ENCODE results near the gene PRR9.

Gene PRR9

DNA sequence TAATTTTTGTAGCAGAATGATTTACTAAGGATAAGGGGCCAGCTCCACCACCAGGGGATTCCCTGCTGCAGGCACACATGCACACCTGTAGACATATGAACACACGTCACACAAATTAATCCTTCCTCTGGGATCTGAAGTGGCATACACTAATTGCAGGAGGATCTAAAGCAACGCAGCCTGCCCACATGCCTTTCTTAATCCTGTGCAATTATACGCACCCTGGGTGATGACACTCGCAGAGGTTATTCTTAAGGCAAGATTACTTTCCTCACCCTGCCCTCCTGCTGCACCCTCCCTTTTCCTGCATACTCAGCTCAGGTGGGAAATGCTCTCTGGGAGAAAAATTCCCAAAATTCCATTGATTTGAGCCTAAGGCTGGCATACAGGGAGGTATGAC lies 34.6 kb downstream of the PRR9 start (continued):
- TF ChIP-seq, protein P1, sequence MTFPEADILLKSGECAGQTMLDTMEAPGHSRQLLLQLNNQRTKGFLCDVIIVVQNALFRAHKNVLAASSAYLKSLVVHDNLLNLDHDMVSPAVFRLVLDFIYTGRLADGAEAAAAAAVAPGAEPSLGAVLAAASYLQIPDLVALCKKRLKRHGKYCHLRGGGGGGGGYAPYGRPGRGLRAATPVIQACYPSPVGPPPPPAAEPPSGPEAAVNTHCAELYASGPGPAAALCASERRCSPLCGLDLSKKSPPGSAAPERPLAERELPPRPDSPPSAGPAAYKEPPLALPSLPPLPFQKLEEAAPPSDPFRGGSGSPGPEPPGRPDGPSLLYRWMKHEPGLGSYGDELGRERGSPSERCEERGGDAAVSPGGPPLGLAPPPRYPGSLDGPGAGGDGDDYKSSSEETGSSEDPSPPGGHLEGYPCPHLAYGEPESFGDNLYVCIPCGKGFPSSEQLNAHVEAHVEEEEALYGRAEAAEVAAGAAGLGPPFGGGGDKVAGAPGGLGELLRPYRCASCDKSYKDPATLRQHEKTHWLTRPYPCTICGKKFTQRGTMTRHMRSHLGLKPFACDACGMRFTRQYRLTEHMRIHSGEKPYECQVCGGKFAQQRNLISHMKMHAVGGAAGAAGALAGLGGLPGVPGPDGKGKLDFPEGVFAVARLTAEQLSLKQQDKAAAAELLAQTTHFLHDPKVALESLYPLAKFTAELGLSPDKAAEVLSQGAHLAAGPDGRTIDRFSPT (tag by site-specific recombination; IDR thresholded peaks at IDR 0.05) = no peak
- TF ChIP-seq TRIM28 (IDR thresholded peaks at IDR 0.05; ENCODE audit: borderline replicate concordance, low read length) (no peak), ZNF747 (tag by site-specific recombination; IDR thresholded peaks at IDR 0.05) (no peak), ZNF843 (tag by site-specific recombination; IDR thresholded peaks at IDR 0.05) (no peak), ZNF529 (tag by site-specific recombination; IDR thresholded peaks at IDR 0.05; ENCODE audit: insufficient replicate concordance) (no peak), YY2 (tag by site-specific recombination; IDR thresholded peaks at IDR 0.05) (no peak)
- TF ChIP-seq, protein P2, sequence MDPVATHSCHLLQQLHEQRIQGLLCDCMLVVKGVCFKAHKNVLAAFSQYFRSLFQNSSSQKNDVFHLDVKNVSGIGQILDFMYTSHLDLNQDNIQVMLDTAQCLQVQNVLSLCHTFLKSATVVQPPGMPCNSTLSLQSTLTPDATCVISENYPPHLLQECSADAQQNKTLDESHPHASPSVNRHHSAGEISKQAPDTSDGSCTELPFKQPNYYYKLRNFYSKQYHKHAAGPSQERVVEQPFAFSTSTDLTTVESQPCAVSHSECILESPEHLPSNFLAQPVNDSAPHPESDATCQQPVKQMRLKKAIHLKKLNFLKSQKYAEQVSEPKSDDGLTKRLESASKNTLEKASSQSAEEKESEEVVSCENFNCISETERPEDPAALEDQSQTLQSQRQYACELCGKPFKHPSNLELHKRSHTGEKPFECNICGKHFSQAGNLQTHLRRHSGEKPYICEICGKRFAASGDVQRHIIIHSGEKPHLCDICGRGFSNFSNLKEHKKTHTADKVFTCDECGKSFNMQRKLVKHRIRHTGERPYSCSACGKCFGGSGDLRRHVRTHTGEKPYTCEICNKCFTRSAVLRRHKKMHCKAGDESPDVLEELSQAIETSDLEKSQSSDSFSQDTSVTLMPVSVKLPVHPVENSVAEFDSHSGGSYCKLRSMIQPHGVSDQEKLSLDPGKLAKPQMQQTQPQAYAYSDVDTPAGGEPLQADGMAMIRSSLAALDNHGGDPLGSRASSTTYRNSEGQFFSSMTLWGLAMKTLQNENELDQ (tag by site-specific recombination; IDR thresholded peaks at IDR 0.05; ENCODE audit: low read depth) = no peak

DNA sequence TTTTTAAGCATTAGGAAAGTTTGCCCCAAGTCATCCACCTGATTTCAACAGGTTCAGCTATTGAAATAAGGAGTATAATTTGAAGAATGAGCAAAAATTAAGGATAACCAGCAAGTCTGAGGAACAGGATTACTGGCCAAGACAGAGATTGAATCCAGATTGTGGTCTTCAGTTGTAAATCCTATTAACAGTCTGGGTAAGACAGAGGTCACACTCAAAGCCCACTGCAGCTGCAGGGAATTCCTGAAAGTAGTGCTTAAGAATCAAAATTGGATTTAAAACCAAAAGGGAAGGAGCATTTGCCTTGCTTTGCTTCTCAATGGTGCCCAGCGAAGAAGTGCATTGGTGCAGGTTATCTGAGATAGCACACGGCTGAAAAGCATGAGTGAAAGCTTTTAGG lies 35.7 kb downstream of the PRR9 start:
- no peaks in the 10 kb centered on the region for H3K9me3 ChIP-seq (ENCODE audit: control insufficient read depth, insufficient read depth, low read depth, low read length)
- no peak overlapping the region for H3K4me3 ChIP-seq (ENCODE audit: low read depth, low read length)
- no peaks in the 10 kb centered on the region for H3K4me1 ChIP-seq (ENCODE audit: control insufficient read depth, insufficient read depth, low read length)
- H3K36me3 ChIP-seq (ENCODE audit: control insufficient read depth in 2 of 2, insufficient read depth in 1 of 2, low read length in 2 of 2) = no peaks in the 10 kb centered on the region
- ChIA-PET CTCF (interaction anchor here (1.3 to 1.6 kb wide), 2 partner anchors 24 to 36 kb away, joined by 3 to 8 read pairs; no protein-coding TSS in a partner anchor), POLR2A (no interaction called here)
- no peak overlapping the region for H3K27ac ChIP-seq (ENCODE audit: extremely low read depth, low read depth, low read length)
- TF ChIP-seq, protein P3, sequence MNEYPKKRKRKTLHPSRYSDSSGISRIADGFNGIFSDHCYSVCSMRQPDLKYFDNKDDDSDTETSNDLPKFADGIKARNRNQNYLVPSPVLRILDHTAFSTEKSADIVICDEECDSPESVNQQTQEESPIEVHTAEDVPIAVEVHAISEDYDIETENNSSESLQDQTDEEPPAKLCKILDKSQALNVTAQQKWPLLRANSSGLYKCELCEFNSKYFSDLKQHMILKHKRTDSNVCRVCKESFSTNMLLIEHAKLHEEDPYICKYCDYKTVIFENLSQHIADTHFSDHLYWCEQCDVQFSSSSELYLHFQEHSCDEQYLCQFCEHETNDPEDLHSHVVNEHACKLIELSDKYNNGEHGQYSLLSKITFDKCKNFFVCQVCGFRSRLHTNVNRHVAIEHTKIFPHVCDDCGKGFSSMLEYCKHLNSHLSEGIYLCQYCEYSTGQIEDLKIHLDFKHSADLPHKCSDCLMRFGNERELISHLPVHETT (tag by site-specific recombination; IDR thresholded peaks at IDR 0.05) = no peak
- no peak for TF ChIP-seq KLF1 (tag by site-specific recombination; IDR thresholded peaks at IDR 0.05)
- no peak for TF ChIP-seq ZNF76 (tag by site-specific recombination; IDR thresholded peaks at IDR 0.05; ENCODE audit: borderline replicate concordance, low read depth)
- no peak for TF ChIP-seq MEIS1 (CRISPR knock-in tag; IDR thresholded peaks at IDR 0.05; ENCODE audit: borderline replicate concordance)
- no peak for TF ChIP-seq EGR2 (tag by site-specific recombination; IDR thresholded peaks at IDR 0.05; ENCODE audit: low read depth)
- TF ChIP-seq, protein P4, sequence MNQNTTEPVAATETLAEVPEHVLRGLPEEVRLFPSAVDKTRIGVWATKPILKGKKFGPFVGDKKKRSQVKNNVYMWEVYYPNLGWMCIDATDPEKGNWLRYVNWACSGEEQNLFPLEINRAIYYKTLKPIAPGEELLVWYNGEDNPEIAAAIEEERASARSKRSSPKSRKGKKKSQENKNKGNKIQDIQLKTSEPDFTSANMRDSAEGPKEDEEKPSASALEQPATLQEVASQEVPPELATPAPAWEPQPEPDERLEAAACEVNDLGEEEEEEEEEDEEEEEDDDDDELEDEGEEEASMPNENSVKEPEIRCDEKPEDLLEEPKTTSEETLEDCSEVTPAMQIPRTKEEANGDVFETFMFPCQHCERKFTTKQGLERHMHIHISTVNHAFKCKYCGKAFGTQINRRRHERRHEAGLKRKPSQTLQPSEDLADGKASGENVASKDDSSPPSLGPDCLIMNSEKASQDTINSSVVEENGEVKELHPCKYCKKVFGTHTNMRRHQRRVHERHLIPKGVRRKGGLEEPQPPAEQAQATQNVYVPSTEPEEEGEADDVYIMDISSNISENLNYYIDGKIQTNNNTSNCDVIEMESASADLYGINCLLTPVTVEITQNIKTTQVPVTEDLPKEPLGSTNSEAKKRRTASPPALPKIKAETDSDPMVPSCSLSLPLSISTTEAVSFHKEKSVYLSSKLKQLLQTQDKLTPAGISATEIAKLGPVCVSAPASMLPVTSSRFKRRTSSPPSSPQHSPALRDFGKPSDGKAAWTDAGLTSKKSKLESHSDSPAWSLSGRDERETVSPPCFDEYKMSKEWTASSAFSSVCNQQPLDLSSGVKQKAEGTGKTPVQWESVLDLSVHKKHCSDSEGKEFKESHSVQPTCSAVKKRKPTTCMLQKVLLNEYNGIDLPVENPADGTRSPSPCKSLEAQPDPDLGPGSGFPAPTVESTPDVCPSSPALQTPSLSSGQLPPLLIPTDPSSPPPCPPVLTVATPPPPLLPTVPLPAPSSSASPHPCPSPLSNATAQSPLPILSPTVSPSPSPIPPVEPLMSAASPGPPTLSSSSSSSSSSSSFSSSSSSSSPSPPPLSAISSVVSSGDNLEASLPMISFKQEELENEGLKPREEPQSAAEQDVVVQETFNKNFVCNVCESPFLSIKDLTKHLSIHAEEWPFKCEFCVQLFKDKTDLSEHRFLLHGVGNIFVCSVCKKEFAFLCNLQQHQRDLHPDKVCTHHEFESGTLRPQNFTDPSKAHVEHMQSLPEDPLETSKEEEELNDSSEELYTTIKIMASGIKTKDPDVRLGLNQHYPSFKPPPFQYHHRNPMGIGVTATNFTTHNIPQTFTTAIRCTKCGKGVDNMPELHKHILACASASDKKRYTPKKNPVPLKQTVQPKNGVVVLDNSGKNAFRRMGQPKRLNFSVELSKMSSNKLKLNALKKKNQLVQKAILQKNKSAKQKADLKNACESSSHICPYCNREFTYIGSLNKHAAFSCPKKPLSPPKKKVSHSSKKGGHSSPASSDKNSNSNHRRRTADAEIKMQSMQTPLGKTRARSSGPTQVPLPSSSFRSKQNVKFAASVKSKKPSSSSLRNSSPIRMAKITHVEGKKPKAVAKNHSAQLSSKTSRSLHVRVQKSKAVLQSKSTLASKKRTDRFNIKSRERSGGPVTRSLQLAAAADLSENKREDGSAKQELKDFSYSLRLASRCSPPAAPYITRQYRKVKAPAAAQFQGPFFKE (tag by site-specific recombination; IDR thresholded peaks at IDR 0.05; ENCODE audit: borderline replicate concordance) = no peak
- no peak for TF ChIP-seq YY1 (tag by site-specific recombination; IDR thresholded peaks at IDR 0.05)
- TF ChIP-seq ZNF133 (tag by site-specific recombination; IDR thresholded peaks at IDR 0.05) = no peak
- TF ChIP-seq ZNF214 (tag by site-specific recombination; IDR thresholded peaks at IDR 0.05; ENCODE audit: borderline replicate concordance) = no peak
- no peak for TF ChIP-seq ZFP41 (tag by site-specific recombination; IDR thresholded peaks at IDR 0.05; ENCODE audit: borderline replicate concordance)
- TF ChIP-seq ZFHX2 (tag by site-specific recombination; conservative IDR thresholded peaks at IDR 0.05) = no peak
- no peak for TF ChIP-seq KLF7 (tag by site-specific recombination; IDR thresholded peaks at IDR 0.05; ENCODE audit: borderline replicate concordance)
- TF ChIP-seq ZNF677 (tag by site-specific recombination; IDR thresholded peaks at IDR 0.05) = no peak
- TF ChIP-seq GLI4 (tag by site-specific recombination; IDR thresholded peaks at IDR 0.05) = no peak
- TF ChIP-seq ZNF658 (tag by site-specific recombination; IDR thresholded peaks at IDR 0.05) = no peak
- TF ChIP-seq, protein P2 (tag by site-specific recombination; IDR thresholded peaks at IDR 0.05; ENCODE audit: low read depth) = no peak
- TF ChIP-seq ZNF843 (tag by site-specific recombination; IDR thresholded peaks at IDR 0.05) = no peak
- TF ChIP-seq ZNF530 (tag by site-specific recombination; IDR thresholded peaks at IDR 0.05; ENCODE audit: low read depth) = no peak

Data from HEK293 (cell line).